ENCODE data around the gene NMBR.
"Not testable (repeated sequence)": the region's sequence is repeated elsewhere in the genome, so short reads cannot be mapped to it uniquely, and the experiment has no call there.

The NMBR gene

GRCh38 chr6:142153196-142153595 lies 6.3 kb upstream of the NMBR start:
- no peak for DNase-seq

GRCh38 chr6:142152746-142153145 lies 5.8 kb upstream of the NMBR start:
- no peak for DNase-seq

- DNase-seq: not testable (repeated sequence)
These were observed 5.4 kb downstream of the NMBR start for GRCh38 chr6:142141531-142141930.

GRCh38 chr6:142138876-142139275 lies 8.0 kb downstream of the NMBR start:
- DNase-seq: no peak

GRCh38 chr6:142132625-142133024 lies 14.3 kb downstream of the NMBR start, which contains the start of gene GJE1:
TSS of gene GJE1 (plus strand) at chr6:142132925. CDS start at chr6:142133159, 234 bp downstream.
- DNase-seq: no peak

GRCh38 chr6:142130814-142131213 lies 16.1 kb downstream of the NMBR start:
- DNase-seq: no peak

GRCh38 chr6:142121342-142121741 lies 25.6 kb downstream of the NMBR start:
- DNase-seq: no peak

GRCh38 chr6:142118925-142119324 lies 28.0 kb downstream of the NMBR start:
- DNase-seq: no peak

GRCh38 chr6:142118328-142118727 lies 28.6 kb downstream of the NMBR start:
- no peak for DNase-seq

- DNase-seq: no peak
These were observed 29.6 kb downstream of the NMBR start for GRCh38 chr6:142117366-142117765.

- no peak for DNase-seq
These were observed 34.4 kb downstream of the NMBR start for GRCh38 chr6:142112451-142113061.

- not testable (repeated sequence) for DNase-seq
These were observed 36.1 kb downstream of the NMBR start for GRCh38 chr6:142110820-142111219.

- DNase-seq: not testable (repeated sequence)
These were observed 42.1 kb downstream of the NMBR start for GRCh38 chr6:142104820-142105219.

GRCh38 chr6:142088858-142089216 lies 58.1 kb downstream of the NMBR start:
- no peak for DNase-seq

GRCh38 chr6:142087950-142088857 lies 58.7 kb downstream of the NMBR start:
- no peak for DNase-seq

- DNase-seq: no peak
These were observed 67.8 kb downstream of the NMBR start for GRCh38 chr6:142079130-142079529.

GRCh38 chr6:142075516-142076101 lies 71.3 kb downstream of the NMBR start:
- DNase-seq: no peak

GRCh38 chr6:142074516-142074915 lies 72.4 kb downstream of the NMBR start:
- no peak for DNase-seq

- no peak for DNase-seq
These were observed 74.9 kb downstream of the NMBR start for GRCh38 chr6:142071981-142072380.

GRCh38 chr6:142068416-142068815 lies 78.5 kb downstream of the NMBR start:
- DNase-seq: no peak

- not testable (repeated sequence) for DNase-seq
These were observed 84.1 kb downstream of the NMBR start for GRCh38 chr6:142062861-142063260.

GRCh38 chr6:142058551-142059290 lies 88.2 kb downstream of the NMBR start:
- DNase-seq: no peak

- no peak for DNase-seq
These were observed 91.7 kb downstream of the NMBR start for GRCh38 chr6:142055219-142055618.

All from SIG-M5 (cell line).